ENCODE results near the gene CTSS.

Gene CTSS

GRCh38 chr1:150683914-150684313 is 81.7 kb downstream of the CTSS start:
- H3K4me3 ChIP-seq (replicated peaks; ENCODE audit: low read depth, low read length) = no peak overlapping the region
- TF ChIP-seq CTCF (IDR thresholded peaks at IDR 0.05; ENCODE audit: insufficient read depth, low read length, poor library complexity, severe bottlenecking) = no peak
- DNase-seq (ENCODE audit: extremely low read depth, insufficient read length) = no peak
- peaks cover 2% of the 10 kb centered on the region; the same call in 1 of the 2 replicates for H3K36me3 ChIP-seq (ENCODE audit: control insufficient read depth, insufficient read depth, low read length)
- H3K27me3 ChIP-seq (replicated peaks; ENCODE audit: control insufficient read depth, insufficient read depth, low read length) = no peaks in the 10 kb centered on the region

All from GM06990 (cell line).